ENCODE measurements around the gene FNDC11. TPM values are rescaled to one million over a fixed set of nuclear protein-coding genes. Genes with fewer than 3 reads are reported as not detected.

FNDC11 gene
- total and polyA plus RNA-seq, 8 donors, result 0.23 to 0.84 (median 0.67) TPM

GRCh38 chr20:63545814-63546213 lies 8.1 kb upstream of the FNDC11 start:
- H3K4me1 ChIP-seq, result no peaks in the 10 kb centered on the region
- peaks cover 18 to 68% of the 10 kb centered on the region in 2 donors for H3K27me3 ChIP-seq
- intact Hi-C loops (cut with DNase I), result no loop called here
- no peaks in the 10 kb centered on the region for H3K36me3 ChIP-seq
- no peak for DNase-seq
- no peak overlapping the region for H3K27ac ChIP-seq
- H3K9me3 ChIP-seq, result no peaks in the 10 kb centered on the region
- no peak for TF ChIP-seq CTCF (IDR thresholded peaks at IDR 0.05)
- no peak overlapping the region for H3K4me3 ChIP-seq
- ATAC-seq, result no peak

GRCh38 chr20:63546256-63546955 lies 7.6 kb upstream of the FNDC11 start:
- no peak for TF ChIP-seq CTCF (IDR thresholded peaks at IDR 0.05)
- no peaks in the 10 kb centered on the region for H3K9me3 ChIP-seq
- H3K27me3 ChIP-seq, result peaks cover 18 to 74% of the 10 kb centered on the region in 2 donors
- intact Hi-C loops (cut with DNase I), result no loop called here
- no peak overlapping the region for H3K4me3 ChIP-seq
- DNase-seq (no peak), ATAC-seq (no peak)
- no peaks in the 10 kb centered on the region for H3K4me1 ChIP-seq
- no peaks in the 10 kb centered on the region for H3K36me3 ChIP-seq
- H3K27ac ChIP-seq, result no peak overlapping the region

GRCh38 chr20:63546956-63547724 lies 6.8 kb upstream of the FNDC11 start:
- Histone ChIP-seq H3K27me3 (peaks cover 18 to 80% of the 10 kb centered on the region in 2 donors), H3K9me3 (no peaks in the 10 kb centered on the region), H3K36me3 (no peaks in the 10 kb centered on the region), H3K4me1 (no peaks in the 10 kb centered on the region), H3K4me3 (no peak overlapping the region), H3K27ac (no peak overlapping the region)
- intact Hi-C loops (cut with DNase I), result no loop called here
- DNase-seq, result no peak
- no peak for TF ChIP-seq CTCF (IDR thresholded peaks at IDR 0.05)
- ATAC-seq, result no peak

GRCh38 chr20:63547725-63548480 lies 6.1 kb upstream of the FNDC11 start, which contains the start of gene SRMS:
Gene SRMS (minus strand): TSS chr20:63547749. CDS start chr20:63547463, 286 bp downstream.
- H3K27me3 ChIP-seq, result peaks cover 18 to 88% of the 10 kb centered on the region in 2 donors
- peak; percentile 10 for ATAC-seq

More at GRCh38 chr20:63547725-63548480, 6.1 kb upstream of the FNDC11 start, which contains the start of gene SRMS:
- no peaks in the 10 kb centered on the region for H3K4me1 ChIP-seq
- no peaks in the 10 kb centered on the region for H3K36me3 ChIP-seq
- H3K27ac ChIP-seq, result no peak within 1 kb of the TSS
- no peak for TF ChIP-seq CTCF (IDR thresholded peaks at IDR 0.05)
- no peak for DNase-seq
- no peak within 1 kb of the TSS for H3K4me3 ChIP-seq
- intact Hi-C loops (cut with DNase I), result no loop called here
- H3K9me3 ChIP-seq, result no peaks in the 10 kb centered on the region
